HG02970 (cell line): ENCODE results near the gene ACBD6.
"Not testable (repeated sequence)": the region's sequence is repeated elsewhere in the genome, so short reads cannot be mapped to it uniquely, and the experiment has no call there.

ENCODE experiments used
- ATAC-seq: cut with Tn5 transposase; IDR thresholded peaks from one replicate; pipeline ENCODE4 v1.9.1; 2021; ENCODE audit warnings: mild to moderate bottlenecking, moderate library complexity, moderate number of reproducible peaks; ENCODE audit not compliant: unreplicated experiment, low FRiP score

Gene ACBD6, protein sequence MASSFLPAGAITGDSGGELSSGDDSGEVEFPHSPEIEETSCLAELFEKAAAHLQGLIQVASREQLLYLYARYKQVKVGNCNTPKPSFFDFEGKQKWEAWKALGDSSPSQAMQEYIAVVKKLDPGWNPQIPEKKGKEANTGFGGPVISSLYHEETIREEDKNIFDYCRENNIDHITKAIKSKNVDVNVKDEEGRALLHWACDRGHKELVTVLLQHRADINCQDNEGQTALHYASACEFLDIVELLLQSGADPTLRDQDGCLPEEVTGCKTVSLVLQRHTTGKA

GRCh38 chr1:180502361-180503279, at the start of gene ACBD6:
Gene ACBD6 (minus strand): TSS chr1:180502577. CDS start chr1:180502266, 311 bp downstream.
- ATAC-seq, result peak; percentile 71

GRCh38 chr1:180551997-180552396, 49.6 kb upstream of the ACBD6 start:
- ATAC-seq, result no peak

DNA sequence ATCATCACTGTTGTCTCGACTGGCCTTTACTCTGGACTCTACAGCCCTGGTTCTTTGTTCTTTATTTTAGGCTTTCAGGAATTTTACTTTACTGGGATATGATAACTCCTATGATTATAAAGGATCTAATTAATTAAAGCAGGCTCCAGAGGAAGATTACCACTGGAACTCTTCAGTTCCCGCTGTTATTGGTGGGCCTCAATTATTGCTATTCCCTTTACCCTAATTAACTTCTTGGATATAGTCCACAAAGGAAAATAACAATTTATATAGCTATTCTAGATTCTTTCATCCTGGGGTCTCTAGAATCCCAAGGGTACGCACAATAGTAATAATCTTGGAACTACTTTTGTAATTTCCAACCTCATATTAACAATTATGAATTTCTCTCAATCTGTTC, 47.9 kb upstream of the ACBD6 start:
- no peak for ATAC-seq

DNA sequence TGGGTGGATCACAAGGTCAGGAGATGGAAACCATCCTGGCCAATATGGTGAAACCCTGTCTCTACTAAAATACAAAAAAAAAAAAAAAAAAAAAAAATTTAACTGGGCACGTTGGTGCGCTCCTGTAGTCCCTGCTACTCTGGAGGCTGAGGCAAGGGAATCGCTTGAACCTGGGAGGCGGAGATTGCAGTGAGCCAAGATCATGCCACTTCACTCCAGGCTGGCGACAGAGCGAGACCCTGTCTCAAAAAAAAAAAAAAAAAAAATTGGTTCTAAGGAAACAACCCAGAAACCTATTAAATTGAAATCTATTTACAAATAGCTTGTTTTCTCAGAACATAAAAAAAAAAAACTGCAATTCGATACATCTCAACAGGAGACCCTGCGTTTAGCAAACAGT, 47.4 kb upstream of the ACBD6 start:
- not testable (repeated sequence) for ATAC-seq

DNA sequence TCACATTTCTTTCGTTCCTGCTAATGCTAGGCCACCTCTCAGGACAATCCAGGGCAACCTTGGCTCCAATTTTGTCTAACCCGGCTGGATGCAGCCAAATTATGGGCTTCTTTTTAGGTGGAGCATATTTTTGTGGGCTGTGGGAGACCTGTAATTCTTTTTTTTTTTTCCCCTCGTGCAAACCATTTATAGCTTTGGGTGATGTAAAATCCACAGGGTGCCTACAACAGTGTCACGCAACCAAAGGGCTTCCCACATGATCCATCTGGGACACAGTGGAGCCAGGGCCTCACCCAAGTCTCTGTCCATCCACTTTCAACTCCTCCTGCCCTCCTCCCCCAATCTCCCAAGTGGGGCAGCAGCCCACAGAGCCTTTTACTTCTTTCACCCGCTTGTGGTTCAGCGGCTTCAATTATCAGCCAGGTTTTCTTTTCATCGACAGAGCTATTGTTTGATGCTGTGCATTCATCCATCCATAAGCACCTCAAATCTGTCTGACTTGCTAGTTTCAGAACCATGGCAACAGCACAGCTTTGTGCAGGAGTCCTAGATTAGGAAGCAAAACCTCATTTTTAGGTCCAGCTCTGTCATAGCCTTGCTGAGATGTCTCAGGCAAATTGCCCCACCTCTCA, 46.4 kb upstream of the ACBD6 start:
- no peak for ATAC-seq

DNA sequence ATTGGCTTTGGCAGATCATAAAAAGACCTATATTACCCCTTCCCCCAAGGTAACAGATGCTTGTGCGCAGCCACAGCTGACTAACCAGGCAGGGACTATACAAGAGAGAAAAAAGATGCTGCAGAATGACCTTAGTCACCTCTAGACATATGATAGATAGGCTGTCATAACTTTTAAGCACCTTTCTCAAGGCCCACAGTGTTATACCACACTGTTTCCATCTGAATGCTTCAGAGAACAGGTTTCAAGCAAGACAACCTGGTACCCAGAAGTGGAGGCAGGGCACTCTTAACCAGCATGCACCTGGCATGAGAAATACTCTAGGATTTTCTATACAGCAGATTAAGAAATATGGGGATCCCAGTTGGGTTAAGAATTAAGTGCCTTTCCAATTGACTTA, 43.6 kb upstream of the ACBD6 start:
- ATAC-seq, result no peak

DNA sequence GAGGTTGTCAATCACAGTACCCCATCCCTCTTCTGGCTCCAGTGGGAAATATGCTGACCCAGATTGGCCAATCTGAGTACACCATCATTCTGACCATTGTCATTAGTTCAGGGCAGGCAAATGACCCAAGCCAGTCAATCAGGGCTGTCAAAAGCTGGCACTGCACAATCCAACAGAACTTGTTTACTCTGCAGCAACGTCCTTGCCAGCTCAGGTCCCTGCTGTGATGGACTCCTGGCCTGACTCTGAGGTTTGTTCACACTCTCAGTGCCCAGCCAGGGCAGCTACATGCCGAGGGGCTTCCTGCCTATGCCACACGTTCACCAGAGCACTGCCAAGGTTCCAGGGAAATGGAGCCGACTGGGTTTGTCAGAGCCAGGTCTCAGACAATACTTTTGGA, 41.7 kb upstream of the ACBD6 start:
- ATAC-seq, result no peak

GRCh38 chr1:180542838-180543145, 40.4 kb upstream of the ACBD6 start:
- ATAC-seq, result no peak

GRCh38 chr1:180542113-180542837, 39.9 kb upstream of the ACBD6 start:
- no peak for ATAC-seq

- no peak for ATAC-seq
Measured at GRCh38 chr1:180540697-180541594, 38.6 kb upstream of the ACBD6 start.

DNA sequence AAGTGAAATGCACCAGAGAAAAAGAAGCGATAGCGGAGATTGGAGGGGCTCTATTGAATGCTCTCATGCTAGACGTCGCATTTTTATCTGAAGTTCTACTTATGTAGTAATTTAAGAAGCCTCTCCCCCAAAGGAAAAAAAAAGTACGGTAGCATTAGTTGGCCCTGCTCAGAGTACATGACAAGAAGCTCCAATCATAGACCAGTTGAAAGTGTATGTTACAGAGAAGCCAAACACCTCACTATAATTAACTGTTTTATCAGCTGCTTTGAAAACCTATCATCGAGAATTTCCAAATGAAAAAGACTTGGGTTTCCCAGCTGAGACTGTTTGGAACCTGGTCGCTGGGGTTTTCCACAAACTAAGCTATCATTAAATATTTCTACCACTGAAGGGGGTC, 36.8 kb upstream of the ACBD6 start:
- ATAC-seq, result no peak

DNA sequence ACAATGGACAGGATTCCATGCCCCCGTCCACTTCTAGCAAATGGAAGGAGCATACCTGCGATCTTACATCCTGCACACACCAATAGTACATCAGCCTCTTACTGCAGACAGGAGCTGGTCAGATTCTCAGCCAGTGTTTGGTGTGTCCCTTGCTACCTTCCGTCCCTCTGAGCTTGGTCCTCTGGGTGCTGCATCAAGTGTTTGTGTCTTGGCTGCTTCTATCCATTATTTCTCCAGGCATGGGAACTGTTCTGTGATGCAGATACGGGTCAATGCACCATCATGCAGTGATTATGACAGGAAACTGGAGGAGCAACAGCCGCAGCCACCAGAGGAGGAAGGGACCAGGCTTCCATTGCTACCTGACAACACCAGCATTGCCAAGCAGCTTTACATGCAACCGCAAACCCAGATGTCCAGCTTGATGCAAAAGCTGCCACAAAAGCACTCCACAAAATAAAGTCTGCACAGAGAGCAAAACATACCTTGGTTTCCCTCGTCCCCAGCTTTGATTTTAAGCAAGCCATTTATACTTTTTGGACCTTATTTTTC, 34.5 kb upstream of the ACBD6 start:
- ATAC-seq, result no peak

- no peak for ATAC-seq
Measured at GRCh38 chr1:180535418-180535999, 33.1 kb upstream of the ACBD6 start.

DNA sequence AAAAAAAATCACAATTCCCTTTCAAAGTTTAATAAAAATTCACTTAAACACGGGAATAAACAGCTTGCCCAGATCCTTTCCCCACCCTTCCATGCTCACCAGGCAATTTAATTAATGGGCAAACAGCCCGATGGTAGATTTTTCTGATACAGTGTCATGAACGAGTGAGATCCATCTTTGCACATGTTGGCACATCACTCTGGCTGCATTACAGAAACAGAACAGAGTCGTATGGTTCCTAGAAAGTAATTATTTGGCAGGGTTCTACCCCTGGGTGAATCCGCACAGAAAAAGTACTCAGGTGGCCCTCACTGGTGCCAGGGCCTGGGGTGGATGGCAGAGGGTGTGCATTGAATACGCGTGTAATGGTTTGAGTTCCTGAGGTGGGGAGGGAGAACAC, 31.8 kb upstream of the ACBD6 start:
- no peak for ATAC-seq

DNA sequence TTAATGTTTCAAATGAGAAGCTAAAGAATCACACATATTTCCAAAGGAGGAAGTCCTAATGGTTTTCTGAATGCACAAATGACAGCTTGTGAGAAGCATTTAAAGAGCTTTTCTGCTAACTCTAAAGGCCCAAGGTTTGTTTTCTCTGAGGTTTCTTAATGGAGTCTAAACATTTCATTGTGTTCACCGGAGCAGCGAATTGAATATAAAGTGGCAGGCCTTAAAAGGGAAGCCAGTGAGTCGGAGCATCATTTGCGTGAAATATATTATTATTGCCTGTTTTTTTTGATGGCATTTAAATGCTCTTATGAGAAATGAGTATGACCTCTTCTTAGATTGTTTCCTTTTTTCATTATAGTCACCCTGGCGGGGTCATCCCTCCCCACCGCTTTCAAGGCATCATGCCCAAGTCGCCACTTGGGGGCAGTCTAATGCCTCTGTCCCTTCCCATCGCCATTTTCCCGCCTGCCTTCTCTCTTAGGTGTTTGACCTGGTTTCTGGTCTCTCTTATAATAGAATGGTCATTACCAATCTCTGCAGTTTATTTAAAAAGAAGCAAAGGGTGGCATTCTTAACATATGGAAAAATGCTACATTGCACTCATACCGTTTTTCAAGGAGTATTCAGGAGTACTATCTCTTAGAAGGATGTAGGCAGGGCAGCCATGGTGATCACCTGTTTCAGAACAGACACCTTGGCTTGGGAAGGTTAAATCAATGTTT, 31.1 kb upstream of the ACBD6 start:
- no peak for ATAC-seq

GRCh38 chr1:180532854-180533253, 30.5 kb upstream of the ACBD6 start:
- ATAC-seq, result no peak

DNA sequence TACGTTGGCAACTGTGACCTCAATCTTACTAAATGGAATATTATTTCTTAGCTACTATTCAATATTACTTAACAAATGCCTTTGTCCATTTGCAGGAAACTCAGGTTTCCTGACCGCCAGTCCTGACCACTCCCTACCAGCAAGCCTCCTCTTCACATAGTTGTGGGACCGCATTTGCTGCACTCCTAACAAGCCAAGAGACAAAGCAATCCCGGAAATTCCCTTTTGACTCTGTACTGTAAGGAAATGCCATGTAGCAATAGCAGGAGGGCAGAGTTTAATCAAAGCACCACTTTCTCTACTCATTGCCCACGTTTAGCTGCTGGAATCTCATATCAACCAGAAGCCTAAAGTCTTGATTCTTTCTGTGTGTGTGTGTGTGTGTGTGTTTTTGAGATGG, 28.1 kb upstream of the ACBD6 start:
- no peak for ATAC-seq

- ATAC-seq, result no peak
Measured at GRCh38 chr1:180528868-180529470, 26.6 kb upstream of the ACBD6 start.
